ENCODE data around the gene DOCK2. TPM values are rescaled to one million over a fixed set of nuclear protein-coding genes. Genes with fewer than 3 reads are reported as not detected.

Gene DOCK2
- total and polyA plus RNA-seq, 9 of the 15 experiments (the other 6 are each of a cell fraction or from before 2014, with no cell fraction given), result 4.5 to 42.6 (median 20.5) TPM

DNA sequence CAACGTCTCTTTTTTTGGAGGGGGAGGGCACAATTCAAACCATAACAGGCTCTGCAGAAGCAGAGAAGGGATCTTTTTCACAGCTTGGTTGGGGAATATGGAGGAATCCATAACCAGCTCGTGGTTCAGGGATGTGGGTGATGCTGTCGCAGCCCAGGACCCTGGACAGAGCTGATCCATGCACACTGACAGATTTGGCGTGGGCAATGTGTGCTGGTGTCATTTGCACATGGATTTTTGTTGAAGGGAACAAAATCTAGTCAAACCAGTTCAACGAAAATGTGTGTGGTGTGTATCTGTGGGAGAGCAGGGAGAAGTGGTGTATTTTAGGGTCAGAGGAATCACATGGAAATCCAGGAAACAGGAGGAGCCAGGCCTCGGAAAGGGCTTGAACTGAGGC, 4.2 kb downstream of the DOCK2 start (continued):
- TF ChIP-seq CTBP1 (IDR thresholded peaks at IDR 0.05; ENCODE audit: borderline replicate concordance), result no peak

DNA sequence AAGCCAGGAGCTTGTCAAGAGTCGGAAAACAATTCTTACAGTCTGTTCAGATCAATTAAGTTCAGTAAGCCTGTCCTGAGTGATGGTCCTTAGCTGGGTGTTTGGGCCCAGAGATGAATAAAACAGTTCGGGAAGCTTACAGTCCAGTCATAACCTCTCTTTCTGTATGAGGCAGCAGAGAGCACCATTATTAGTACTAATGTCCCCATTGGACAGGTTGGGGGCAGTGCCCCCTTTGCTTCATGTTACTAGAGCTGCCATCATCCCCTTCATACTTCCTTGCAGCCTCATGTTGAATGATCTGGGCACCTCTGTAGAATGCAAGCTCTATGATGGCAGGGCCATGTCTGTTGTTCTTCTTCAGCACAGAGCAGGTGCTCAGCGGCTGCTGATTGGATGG, 9.8 kb downstream of the DOCK2 start:
- Histone ChIP-seq H3K27me3 (ENCODE audit: control insufficient read depth in 2 of 2, insufficient read depth in 2 of 2, low read length in 2 of 2) (no peaks in the 10 kb centered on the region), H3K9ac (ENCODE audit: insufficient read depth in 1 of 2, low read depth in 2 of 2, low read length in 2 of 2) (no peak overlapping the region), H3K4me3 (no peak overlapping the region), H3K4me1 (replicated peaks in 1 of 2; ENCODE audit: control insufficient read depth in 2 of 2, insufficient read depth in 2 of 2, low read length in 2 of 2) (peaks cover 11 to 33% of the 10 kb centered on the region in 2 experiments), H3K9me3 (replicated peaks; ENCODE audit: control insufficient read depth, insufficient read depth, low read depth, low read length) (no peaks in the 10 kb centered on the region), H3K36me3 (ENCODE audit: control insufficient read depth, insufficient read depth, low read length) (no peaks in the 10 kb centered on the region), H3K27ac (ENCODE audit: extremely low read depth, low read depth, low read length) (no peak overlapping the region), H4K20me1 (replicated peaks; ENCODE audit: control insufficient read depth, insufficient read depth, low read length) (peaks cover 7% of the 10 kb centered on the region; the same call in 1 of the 2 replicates), H3K79me2 (ENCODE audit: control insufficient read depth, insufficient read depth, low read length) (no peaks in the 10 kb centered on the region; the same call in 1 of the 3 replicates), H3K9me1 (ENCODE audit: control insufficient read depth, insufficient read depth, low read length) (no peaks in the 10 kb centered on the region), H2AFZ (ENCODE audit: low read depth, low read length) (no peak overlapping the region), H3K4me2 (ENCODE audit: insufficient read depth, low read length) (no peak overlapping the region)
- in situ Hi-C loops (cut with MboI) (no loop called here), intact Hi-C loops (cut with micrococcal nuclease) (no loop called here)
- FAIRE-seq (no peak), ATAC-seq (no peak), DNase-seq (ENCODE audit: extremely low read depth in 1 of 4, low spot score in 3 of 4) (no peak)
- POLR2A ChIA-PET, result no interaction called here
- CTCF ChIA-PET (ENCODE audit: low intra/inter-chr PET ratio), result no interaction called here
- no peak for TF ChIP-seq GTF2E2 (tag; IDR thresholded peaks at IDR 0.05)
- TF ChIP-seq, protein P1, sequence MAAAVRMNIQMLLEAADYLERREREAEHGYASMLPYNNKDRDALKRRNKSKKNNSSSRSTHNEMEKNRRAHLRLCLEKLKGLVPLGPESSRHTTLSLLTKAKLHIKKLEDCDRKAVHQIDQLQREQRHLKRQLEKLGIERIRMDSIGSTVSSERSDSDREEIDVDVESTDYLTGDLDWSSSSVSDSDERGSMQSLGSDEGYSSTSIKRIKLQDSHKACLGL (CRISPR knock-in tag; IDR thresholded peaks at IDR 0.05; ENCODE audit: borderline replicate concordance, poor library complexity, severe bottlenecking), result no peak
- no peak for TF ChIP-seq HNRNPL (IDR thresholded peaks at IDR 0.05; ENCODE audit: low read depth, low read length)
- TF ChIP-seq, protein P2, sequence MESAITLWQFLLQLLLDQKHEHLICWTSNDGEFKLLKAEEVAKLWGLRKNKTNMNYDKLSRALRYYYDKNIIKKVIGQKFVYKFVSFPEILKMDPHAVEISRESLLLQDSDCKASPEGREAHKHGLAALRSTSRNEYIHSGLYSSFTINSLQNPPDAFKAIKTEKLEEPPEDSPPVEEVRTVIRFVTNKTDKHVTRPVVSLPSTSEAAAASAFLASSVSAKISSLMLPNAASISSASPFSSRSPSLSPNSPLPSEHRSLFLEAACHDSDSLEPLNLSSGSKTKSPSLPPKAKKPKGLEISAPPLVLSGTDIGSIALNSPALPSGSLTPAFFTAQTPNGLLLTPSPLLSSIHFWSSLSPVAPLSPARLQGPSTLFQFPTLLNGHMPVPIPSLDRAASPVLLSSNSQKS (CRISPR knock-in tag; IDR thresholded peaks at IDR 0.05), result no peak
- TF ChIP-seq ZNF57 (CRISPR knock-in tag; IDR thresholded peaks at IDR 0.05), result no peak
- TF ChIP-seq, protein P3, sequence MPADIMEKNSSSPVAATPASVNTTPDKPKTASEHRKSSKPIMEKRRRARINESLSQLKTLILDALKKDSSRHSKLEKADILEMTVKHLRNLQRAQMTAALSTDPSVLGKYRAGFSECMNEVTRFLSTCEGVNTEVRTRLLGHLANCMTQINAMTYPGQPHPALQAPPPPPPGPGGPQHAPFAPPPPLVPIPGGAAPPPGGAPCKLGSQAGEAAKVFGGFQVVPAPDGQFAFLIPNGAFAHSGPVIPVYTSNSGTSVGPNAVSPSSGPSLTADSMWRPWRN (IDR thresholded peaks at IDR 0.05; ENCODE audit: low read depth), result no peak
- TF ChIP-seq TRIM24 (IDR thresholded peaks at IDR 0.05), result no peak
- TF ChIP-seq FOXA1 (IDR thresholded peaks at IDR 0.05; ENCODE audit: borderline replicate concordance), result no peak
- no peak for TF ChIP-seq ZNF3 (CRISPR knock-in tag; IDR thresholded peaks at IDR 0.05)
- no peak for TF ChIP-seq TGIF2 (CRISPR knock-in tag; IDR thresholded peaks at IDR 0.05)
- whole genome bisulfite sequencing (ENCODE audit: insufficient coverage, low coverage, missing lambda C conversion rate), result 15% methylated on average over 3 of the region's 3 CpGs
- no TSS peak for BruUV-seq (replicated peaks)

Data from K562 (cell line).